Kidney (tissue), 14 donors: Measurements from ENCODE around the gene PKMYT1. TPM values are rescaled to one million over a fixed set of nuclear protein-coding genes. Genes with fewer than 3 reads are reported as not detected.

ENCODE experiments used
- DNase-seq, 5 donors: peaks; one replicate each; pipeline ENCODE4 v3.0.0-alpha.2; 2013 to 2020
- FAIRE-seq: peaks from 2 replicates; lab custom pipeline; 2012; peaks lifted over from hg19 to GRCh38; lab: Jason Lieb, UNC
- H3K27ac ChIP-seq, 2 donors: one replicate each; pipeline ENCODE4 v1.7.0; 2013; ENCODE audit warnings: low read depth in 2 of 2, low read length in 2 of 2, inconsistent platforms in 1 of 2
- H3K27me3 ChIP-seq: one replicate; pipeline ENCODE4 v1.7.1; 2013; ENCODE audit warnings: low read length, inconsistent platforms; ENCODE audit not compliant: control insufficient read depth, insufficient read depth
- H3K36me3 ChIP-seq, 3 donors: one replicate each; pipeline versions ENCODE4 v1.7.0 to v1.7.1; 2013; ENCODE audit warnings: low read length in 3 of 3, control low read depth in 1 of 3, inconsistent platforms in 1 of 3; ENCODE audit not compliant: insufficient read depth in 3 of 3, control insufficient read depth in 2 of 3
- H3K4me1 ChIP-seq, 3 donors: one replicate each; pipeline versions ENCODE4 v1.7.0 to v1.7.1; 2013; ENCODE audit warnings: low read length in 3 of 3, inconsistent platforms in 1 of 3, low read depth in 1 of 3; ENCODE audit not compliant: control insufficient read depth in 2 of 3, insufficient read depth in 2 of 3
- H3K4me3 ChIP-seq, 3 donors: one replicate each; pipeline versions ENCODE4 v1.7.0 to v1.8.1; 2013; ENCODE audit warnings: low read length in 3 of 3, control low read depth in 1 of 3, inconsistent platforms in 1 of 3
- H3K9ac ChIP-seq, 3 donors: one replicate each; pipeline versions ENCODE4 v1.7.0 to v1.7.1; 2013; ENCODE audit warnings: low read length in 3 of 3, control low read depth in 1 of 3, inconsistent platforms in 1 of 3
- H3K9me3 ChIP-seq, 3 donors: one replicate each; pipeline versions ENCODE4 v1.7.0 to v1.7.1; 2013; ENCODE audit warnings: low read length in 3 of 3, control low read depth in 1 of 3, inconsistent platforms in 1 of 3; ENCODE audit not compliant: control insufficient read depth in 2 of 3, insufficient read depth in 1 of 3
- intact Hi-C: fragments of 100-400 bp; cut with DNase I; formaldehyde crosslinking; loops from one replicate; pipeline ENCODE4 v1.11.1; 2022
- polyA plus RNA-seq: library from polyadenylated mRNA; stranded (reverse); fragments of 350-450 nt; fragmentation: Illumina TruSeq; extraction: RNeasy Lipid Tissue Mini Kit (QIAGEN cat#74804); gene quantifications from one replicate; pipeline ENCODE4 v1.2.3, GENCODE V29; 2014; ENCODE audit warnings: low read depth, low replicate concordance; ENCODE audit not compliant: insufficient read depth
- total RNA-seq: library from RNA; stranded (reverse); fragmentation: NEBNext Ultra II Directional; extraction: Animal tissue kit (Norgen Biotek cat#: 25700); gene quantifications from one replicate; pipeline ENCODE4 v1.2.1, GENCODE V29; 2021
- TF ChIP-seq, protein P1 (sequence below): IDR thresholded peaks from 3 replicates; pipeline ENCODE4 v1.5.1; 2012; ENCODE audit warnings: mild to moderate bottlenecking, moderate library complexity, borderline replicate concordance; ENCODE audit not compliant: insufficient read depth; ENCODE audit errors: extremely low read depth
- donor health status: control.
- donor health status: control.
- donor health status: control.
- donor health status: control.
- donor health status: control.
- donor health status: DM: yes; HTN: yes; CAD: no.
- donor health status: Normal renal cell carcinoma (clear cell type).

PKMYT1 gene
- total and polyA plus RNA-seq, 2 donors from 2014 or later = 0.97 to 2.2 TPM

GRCh38 chr16:2992383-2993081, 12.3 kb upstream of the PKMYT1 start:
- no peaks in the 10 kb centered on the region for H3K36me3 ChIP-seq
- H3K4me1 ChIP-seq = no peaks in the 10 kb centered on the region
- intact Hi-C loops = no loop called here
- TF ChIP-seq, protein P1, sequence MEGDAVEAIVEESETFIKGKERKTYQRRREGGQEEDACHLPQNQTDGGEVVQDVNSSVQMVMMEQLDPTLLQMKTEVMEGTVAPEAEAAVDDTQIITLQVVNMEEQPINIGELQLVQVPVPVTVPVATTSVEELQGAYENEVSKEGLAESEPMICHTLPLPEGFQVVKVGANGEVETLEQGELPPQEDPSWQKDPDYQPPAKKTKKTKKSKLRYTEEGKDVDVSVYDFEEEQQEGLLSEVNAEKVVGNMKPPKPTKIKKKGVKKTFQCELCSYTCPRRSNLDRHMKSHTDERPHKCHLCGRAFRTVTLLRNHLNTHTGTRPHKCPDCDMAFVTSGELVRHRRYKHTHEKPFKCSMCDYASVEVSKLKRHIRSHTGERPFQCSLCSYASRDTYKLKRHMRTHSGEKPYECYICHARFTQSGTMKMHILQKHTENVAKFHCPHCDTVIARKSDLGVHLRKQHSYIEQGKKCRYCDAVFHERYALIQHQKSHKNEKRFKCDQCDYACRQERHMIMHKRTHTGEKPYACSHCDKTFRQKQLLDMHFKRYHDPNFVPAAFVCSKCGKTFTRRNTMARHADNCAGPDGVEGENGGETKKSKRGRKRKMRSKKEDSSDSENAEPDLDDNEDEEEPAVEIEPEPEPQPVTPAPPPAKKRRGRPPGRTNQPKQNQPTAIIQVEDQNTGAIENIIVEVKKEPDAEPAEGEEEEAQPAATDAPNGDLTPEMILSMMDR = no peak
- H3K27me3 ChIP-seq = no peaks in the 10 kb centered on the region
- no peak overlapping the region for H3K27ac ChIP-seq
- no peaks in the 10 kb centered on the region for H3K9me3 ChIP-seq
- no peak overlapping the region for H3K9ac ChIP-seq
- no peak overlapping the region for H3K4me3 ChIP-seq
- FAIRE-seq = no peak
- no peak for DNase-seq

DNA sequence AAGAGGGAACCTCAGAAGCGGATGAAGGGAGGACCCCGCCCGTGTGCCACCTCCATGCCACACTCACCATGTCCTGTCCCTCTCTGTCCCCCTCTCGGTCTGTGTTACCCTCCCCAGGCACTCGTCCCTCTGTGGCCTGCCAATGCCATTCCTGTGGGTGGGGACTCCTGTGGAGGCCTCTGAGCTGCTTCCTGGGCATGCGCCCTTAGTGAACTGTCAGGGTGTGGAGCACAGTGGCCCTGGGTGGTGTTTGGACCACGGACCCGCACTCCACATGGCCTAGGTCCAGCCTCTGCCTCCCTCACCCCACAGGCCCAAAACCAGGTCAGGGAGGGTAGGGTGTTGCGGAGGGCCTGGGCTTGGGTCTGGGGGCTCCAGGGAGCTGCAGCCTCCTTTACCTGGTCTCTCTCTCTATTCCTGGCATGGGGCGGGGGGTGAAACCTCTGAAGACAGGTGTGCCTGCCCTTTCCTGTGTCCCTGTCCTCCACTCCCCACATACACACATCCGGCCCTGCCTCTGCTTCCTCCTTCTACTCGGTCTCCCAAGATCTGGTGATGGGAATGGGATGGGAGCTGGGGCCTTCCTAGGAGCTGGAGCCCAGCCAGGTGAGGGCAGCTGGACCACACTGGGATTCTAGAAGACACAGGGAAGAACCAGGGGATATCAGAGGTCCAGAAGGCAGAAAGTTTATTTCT, 11.5 kb upstream of the PKMYT1 start:
- TF ChIP-seq, protein P1 = no peak
- intact Hi-C loops = no loop called here
- Histone ChIP-seq H3K27me3 (no peaks in the 10 kb centered on the region), H3K4me3 (no peak overlapping the region), H3K36me3 (no peaks in the 10 kb centered on the region), H3K9ac (no peak overlapping the region), H3K4me1 (no peaks in the 10 kb centered on the region), H3K27ac (no peak overlapping the region), H3K9me3 (no peaks in the 10 kb centered on the region)
- DNase-seq (no peak), FAIRE-seq (no peak)

DNA sequence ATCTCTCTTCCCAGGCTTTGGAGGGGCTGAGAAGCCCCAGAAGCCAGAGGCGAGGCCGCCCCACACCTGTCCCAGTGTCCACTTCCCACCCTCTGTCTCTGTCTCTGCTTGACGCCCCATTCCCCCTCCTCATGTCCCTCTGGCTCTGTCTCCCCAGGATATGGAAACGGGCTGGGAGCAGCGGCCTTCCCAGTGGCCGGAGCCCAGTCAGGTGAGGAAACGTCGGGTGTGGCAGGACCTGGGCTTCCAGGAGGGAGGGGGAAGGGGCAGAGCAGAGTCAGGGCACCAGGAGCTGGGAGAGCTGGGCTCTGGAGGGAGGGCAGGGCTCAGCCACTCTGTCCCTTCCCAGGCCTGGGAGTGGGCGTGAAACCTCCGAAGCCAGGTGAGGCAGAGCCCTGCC, 10.6 kb upstream of the PKMYT1 start:
- Histone ChIP-seq H3K27me3 (no peaks in the 10 kb centered on the region), H3K4me3 (no peak overlapping the region), H3K9me3 (no peaks in the 10 kb centered on the region), H3K27ac (no peak overlapping the region), H3K36me3 (no peaks in the 10 kb centered on the region), H3K4me1 (no peaks in the 10 kb centered on the region), H3K9ac (no peak overlapping the region)
- intact Hi-C loops = no loop called here
- TF ChIP-seq, protein P1 = no peak
- no peak for FAIRE-seq
- no peak for DNase-seq
